A549 treated with DMSO at 1 μM for 4 hours (cell line): Measurements from ENCODE around the gene SERPINA7. TPM values are rescaled to one million over a fixed set of nuclear protein-coding genes. Genes with fewer than 3 reads are reported as not detected.

ENCODE experiments used
- total RNA-seq: library from RNA; stranded (reverse); fragments of 200-300 nt; extraction: Qiagen RNA extraction; gene quantifications from 5 replicates; pipeline ENCODE4 v1.2.3, GENCODE V29; 2022; ENCODE audit warnings: low read depth

Gene SERPINA7, protein sequence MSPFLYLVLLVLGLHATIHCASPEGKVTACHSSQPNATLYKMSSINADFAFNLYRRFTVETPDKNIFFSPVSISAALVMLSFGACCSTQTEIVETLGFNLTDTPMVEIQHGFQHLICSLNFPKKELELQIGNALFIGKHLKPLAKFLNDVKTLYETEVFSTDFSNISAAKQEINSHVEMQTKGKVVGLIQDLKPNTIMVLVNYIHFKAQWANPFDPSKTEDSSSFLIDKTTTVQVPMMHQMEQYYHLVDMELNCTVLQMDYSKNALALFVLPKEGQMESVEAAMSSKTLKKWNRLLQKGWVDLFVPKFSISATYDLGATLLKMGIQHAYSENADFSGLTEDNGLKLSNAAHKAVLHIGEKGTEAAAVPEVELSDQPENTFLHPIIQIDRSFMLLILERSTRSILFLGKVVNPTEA
- total RNA-seq, result not detected in 5 replicates

DNA sequence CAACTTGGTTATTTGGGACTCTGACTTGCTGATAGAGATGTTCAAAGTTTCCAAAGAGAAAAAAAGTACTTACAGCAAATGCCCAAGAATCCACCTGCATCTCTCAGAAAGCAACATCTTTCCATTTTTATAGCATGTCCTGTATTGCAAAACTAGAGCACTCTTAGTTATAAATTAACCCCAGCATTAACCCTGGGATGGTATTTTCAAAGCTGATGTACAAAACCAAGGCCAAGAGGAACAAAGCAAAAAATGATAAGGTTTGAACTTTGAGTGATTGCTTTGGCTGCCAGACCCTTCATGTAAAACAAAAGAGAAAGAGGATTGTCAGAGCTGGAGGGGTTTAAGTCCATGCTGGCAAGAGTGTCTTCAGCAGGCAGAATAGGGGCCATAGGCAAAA, at the start of gene SERPINA7:
SERPINA7 (minus strand) TSS at position 103 of the 400 bp plus-strand sequence. CDS start 1,669 bp downstream, outside the sequence.

Other genes with a start within 250 kb of the SERPINA7 start
- not detected in 5 replicates for gene NRK, start 216.2 kb downstream of the SERPINA7 start, total RNA-seq
- gene PWWP3B, start 129.6 kb upstream of the SERPINA7 start, total RNA-seq, result not detected in 5 replicates